Measurements from ENCODE around the gene KLF1.

The KLF1 gene

DNA sequence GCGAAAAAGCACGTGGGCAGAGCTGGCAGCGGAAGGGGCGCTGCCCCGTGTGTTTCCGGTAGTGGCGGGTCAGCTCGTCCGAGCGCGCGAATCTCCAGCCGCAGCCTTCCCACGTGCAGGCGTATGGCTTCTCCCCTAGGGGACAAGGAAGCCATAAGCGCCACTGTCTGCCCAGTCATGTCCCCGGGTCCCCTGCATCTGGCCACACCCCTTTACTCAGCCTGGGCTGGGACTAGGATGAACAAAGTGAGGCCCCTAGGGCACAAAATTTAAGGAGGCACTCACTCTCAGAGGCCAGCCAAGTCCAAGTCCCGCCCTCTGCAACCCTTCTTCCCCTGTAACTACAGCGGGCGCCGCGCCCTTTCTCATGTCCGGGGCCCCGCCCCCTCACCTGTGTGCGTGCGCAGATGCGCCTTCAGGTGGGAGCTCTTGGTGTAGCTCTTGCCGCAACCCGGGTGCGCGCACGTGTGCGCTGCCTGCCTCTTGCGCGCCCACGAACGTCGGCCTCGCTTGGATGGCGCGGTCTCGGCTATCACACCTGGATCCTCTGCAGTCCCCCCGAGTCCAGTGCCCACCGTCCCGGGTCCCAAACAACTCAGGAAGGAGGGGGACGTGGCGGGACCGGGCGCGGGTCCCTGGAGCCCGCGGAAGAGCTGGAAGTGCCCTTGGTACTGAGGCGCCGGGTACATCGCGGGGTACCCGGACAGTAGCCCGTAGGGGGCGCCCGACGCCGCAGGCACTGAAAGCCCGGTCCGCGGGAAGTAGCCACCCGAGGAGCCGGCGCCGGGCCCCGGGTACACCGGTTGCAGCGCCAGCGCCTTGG lies 1.9 kb downstream of the KLF1 start:
- H2BK120ac ChIP-seq (ENCODE audit: insufficient read depth, low read length, poor library complexity): peak overlapping the region; percentile 43
- H3K27ac ChIP-seq (ENCODE audit: low read depth, low read length): no peak overlapping the region
- peaks cover 5% of the 10 kb centered on the region for H3K79me2 ChIP-seq (ENCODE audit: control insufficient read depth, insufficient read depth, low read length, poor library complexity)
- no peak overlapping the region for H3K18ac ChIP-seq (ENCODE audit: low read length)
- H3K14ac ChIP-seq (ENCODE audit: low read length): no peak overlapping the region
- no peaks in the 10 kb centered on the region for H3K36me3 ChIP-seq (ENCODE audit: control insufficient read depth in 1 of 2, insufficient read depth in 2 of 2, low read length in 2 of 2)
- peak overlapping the region; percentile 76 for H4K8ac ChIP-seq (ENCODE audit: low read depth, low read length)
- DNase-seq: peak; percentile 45 to 78
- H3K23ac ChIP-seq (ENCODE audit: low read length): no peak overlapping the region
- H4K91ac ChIP-seq (ENCODE audit: low read depth, low read length): no peak overlapping the region
- H3K9ac ChIP-seq (ENCODE audit: low read length): no peak overlapping the region
- peak overlapping the region; percentile 50 for H3K4me3 ChIP-seq (ENCODE audit: low read depth, low read length)
- peak overlapping the region; percentile 33 for H4K12ac ChIP-seq (ENCODE audit: low read depth, low read length)
- peaks cover 4% of the 10 kb centered on the region for H3K79me1 ChIP-seq (ENCODE audit: low read length)
- H3K9me3 ChIP-seq (ENCODE audit: insufficient read depth, low read depth, low read length): peaks cover 19% of the 10 kb centered on the region
- H2BK5ac ChIP-seq (ENCODE audit: low read depth, low read length, poor library complexity): no peak overlapping the region
- H2AFZ ChIP-seq (ENCODE audit: insufficient read depth, low read length, poor library complexity): peak overlapping the region; percentile 83
- no peak overlapping the region for H3K4ac ChIP-seq (ENCODE audit: low read depth, low read length)
- H3K4me1 ChIP-seq (ENCODE audit: control insufficient read depth in 1 of 2, insufficient read depth in 2 of 2, low read length in 2 of 2): peaks cover 7 to 11% of the 10 kb centered on the region in 2 experiments
- no peak overlapping the region for H2AK5ac ChIP-seq (ENCODE audit: low read length)
- WGBS (ENCODE audit: extremely low coverage, insufficient coverage, insufficient read length): no CpG with 5 or more reads among the region's 73 CpGs
- peaks cover 10% of the 10 kb centered on the region for H3K27me3 ChIP-seq (ENCODE audit: insufficient read depth, low read length)
- H2BK12ac ChIP-seq (ENCODE audit: low read length): no peak overlapping the region
- peak overlapping the region; percentile 60 for H3K4me2 ChIP-seq (ENCODE audit: low read length)

DNA sequence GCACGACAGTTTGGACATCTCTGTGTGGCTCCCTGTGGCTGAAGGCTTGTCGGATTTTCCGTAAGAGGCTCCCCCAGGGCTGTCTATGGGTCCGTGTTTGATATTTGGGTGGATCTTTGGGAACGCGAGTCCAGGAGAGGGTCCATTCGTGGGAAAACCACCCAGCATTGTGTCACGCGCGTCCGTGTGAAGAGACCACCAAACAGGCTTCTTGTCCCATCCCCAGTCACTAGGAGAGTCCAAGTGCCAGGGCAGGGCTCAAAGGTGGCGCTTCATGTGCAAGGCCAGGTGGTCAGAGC lies 2.4 kb downstream of the KLF1 start:
- Histone ChIP-seq H3K4me2 (ENCODE audit: low read length) (no peak overlapping the region), H2AK5ac (ENCODE audit: low read length) (no peak overlapping the region), H2AFZ (ENCODE audit: insufficient read depth, low read length, poor library complexity) (no peak overlapping the region), H2BK5ac (ENCODE audit: low read depth, low read length, poor library complexity) (no peak overlapping the region), H3K18ac (ENCODE audit: low read length) (no peak overlapping the region), H3K9ac (ENCODE audit: low read length) (no peak overlapping the region), H4K8ac (ENCODE audit: low read depth, low read length) (no peak overlapping the region), H3K14ac (ENCODE audit: low read length) (no peak overlapping the region), H3K79me1 (ENCODE audit: low read length) (peaks cover 4% of the 10 kb centered on the region), H3K4ac (ENCODE audit: low read depth, low read length) (no peak overlapping the region), H2BK12ac (ENCODE audit: low read length) (no peak overlapping the region), H2BK120ac (ENCODE audit: insufficient read depth, low read length, poor library complexity) (no peak overlapping the region), H3K79me2 (ENCODE audit: control insufficient read depth, insufficient read depth, low read length, poor library complexity) (peaks cover 5% of the 10 kb centered on the region), H3K36me3 (ENCODE audit: control insufficient read depth in 1 of 2, insufficient read depth in 2 of 2, low read length in 2 of 2) (no peaks in the 10 kb centered on the region), H4K91ac (ENCODE audit: low read depth, low read length) (no peak overlapping the region), H4K12ac (ENCODE audit: low read depth, low read length) (peak overlapping the region; percentile 33), H3K4me1 (ENCODE audit: control insufficient read depth in 1 of 2, insufficient read depth in 2 of 2, low read length in 2 of 2) (peaks cover 7 to 11% of the 10 kb centered on the region in 2 experiments), H3K27ac (ENCODE audit: low read depth, low read length) (no peak overlapping the region), H3K4me3 (ENCODE audit: low read depth, low read length) (no peak overlapping the region), H3K23ac (ENCODE audit: low read length) (no peak overlapping the region), H3K27me3 (ENCODE audit: insufficient read depth, low read length) (peaks cover 10% of the 10 kb centered on the region), H3K9me3 (ENCODE audit: insufficient read depth, low read depth, low read length) (peaks cover 19% of the 10 kb centered on the region)
- WGBS (ENCODE audit: extremely low coverage, insufficient coverage, insufficient read length): no CpG with 5 or more reads among the region's 12 CpGs
- no peak for DNase-seq

DNA sequence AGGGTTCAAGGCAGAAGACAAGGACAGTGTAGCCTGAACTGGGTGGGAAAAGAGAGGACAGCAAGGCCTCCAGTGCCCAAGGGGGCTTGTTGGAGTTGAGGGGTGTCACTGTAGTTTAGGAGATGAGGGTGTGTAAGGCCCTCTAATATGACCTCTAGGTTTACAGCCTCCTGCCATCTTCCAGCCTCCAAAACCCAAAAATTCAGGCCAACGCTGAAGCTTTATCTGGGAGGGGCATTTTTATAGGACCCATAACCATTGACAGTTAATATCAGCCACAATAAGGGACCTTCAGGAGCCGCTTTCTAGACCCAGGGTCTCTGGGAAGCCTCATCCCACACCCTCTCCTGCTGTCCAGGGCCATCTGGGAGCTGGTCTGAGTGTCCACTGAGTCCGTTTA lies 2.8 kb downstream of the KLF1 start:
- H2AFZ ChIP-seq (ENCODE audit: insufficient read depth, low read length, poor library complexity): no peak overlapping the region

GRCh38 chr19:12882589-12882988 lies 4.4 kb downstream of the KLF1 start:
- Histone ChIP-seq H3K27ac (ENCODE audit: low read depth, low read length) (no peak overlapping the region), H4K12ac (ENCODE audit: low read depth, low read length) (no peak overlapping the region), H3K14ac (ENCODE audit: low read length) (no peak overlapping the region), H3K4ac (ENCODE audit: low read depth, low read length) (no peak overlapping the region), H3K9ac (ENCODE audit: low read length) (no peak overlapping the region), H3K27me3 (ENCODE audit: insufficient read depth, low read length) (peaks cover 10% of the 10 kb centered on the region), H3K18ac (ENCODE audit: low read length) (no peak overlapping the region), H3K79me2 (ENCODE audit: control insufficient read depth, insufficient read depth, low read length, poor library complexity) (peaks cover 5% of the 10 kb centered on the region), H4K91ac (ENCODE audit: low read depth, low read length) (no peak overlapping the region), H2BK5ac (ENCODE audit: low read depth, low read length, poor library complexity) (no peak overlapping the region), H3K36me3 (ENCODE audit: control insufficient read depth in 1 of 2, insufficient read depth in 2 of 2, low read length in 2 of 2) (peaks cover 4 to 5% of the 10 kb centered on the region in 2 experiments), H3K23ac (ENCODE audit: low read length) (no peak overlapping the region), H3K79me1 (ENCODE audit: low read length) (peaks cover 4% of the 10 kb centered on the region), H2AK5ac (ENCODE audit: low read length) (no peak overlapping the region), H2BK12ac (ENCODE audit: low read length) (no peak overlapping the region), H4K8ac (ENCODE audit: low read depth, low read length) (no peak overlapping the region), H2AFZ (ENCODE audit: insufficient read depth, low read length, poor library complexity) (no peak overlapping the region), H3K9me3 (ENCODE audit: insufficient read depth, low read depth, low read length) (peaks cover 19% of the 10 kb centered on the region), H2BK120ac (ENCODE audit: insufficient read depth, low read length, poor library complexity) (no peak overlapping the region), H3K4me3 (ENCODE audit: low read depth, low read length) (no peak overlapping the region), H3K4me2 (ENCODE audit: low read length) (no peak overlapping the region), H3K4me1 (ENCODE audit: control insufficient read depth in 1 of 2, insufficient read depth in 2 of 2, low read length in 2 of 2) (peaks cover 7 to 11% of the 10 kb centered on the region in 2 experiments)
- DNase-seq: no peak
- WGBS (ENCODE audit: extremely low coverage, insufficient coverage, insufficient read length): no CpG with 5 or more reads among the region's 3 CpGs

More for the DNA sequence above, 2.8 kb downstream of the KLF1 start:
- Histone ChIP-seq H2BK5ac (ENCODE audit: low read depth, low read length, poor library complexity) (no peak overlapping the region), H3K27ac (ENCODE audit: low read depth, low read length) (no peak overlapping the region), H3K9ac (ENCODE audit: low read length) (no peak overlapping the region), H3K79me1 (ENCODE audit: low read length) (peaks cover 4% of the 10 kb centered on the region), H4K91ac (ENCODE audit: low read depth, low read length) (no peak overlapping the region), H3K9me3 (ENCODE audit: insufficient read depth, low read depth, low read length) (peaks cover 19% of the 10 kb centered on the region), H3K79me2 (ENCODE audit: control insufficient read depth, insufficient read depth, low read length, poor library complexity) (peaks cover 5% of the 10 kb centered on the region), H3K36me3 (ENCODE audit: control insufficient read depth in 1 of 2, insufficient read depth in 2 of 2, low read length in 2 of 2) (no peaks in the 10 kb centered on the region), H2BK120ac (ENCODE audit: insufficient read depth, low read length, poor library complexity) (no peak overlapping the region), H3K23ac (ENCODE audit: low read length) (no peak overlapping the region), H3K4me2 (ENCODE audit: low read length) (no peak overlapping the region), H3K18ac (ENCODE audit: low read length) (no peak overlapping the region), H4K8ac (ENCODE audit: low read depth, low read length) (no peak overlapping the region), H2BK12ac (ENCODE audit: low read length) (no peak overlapping the region), H3K14ac (ENCODE audit: low read length) (no peak overlapping the region), H3K27me3 (ENCODE audit: insufficient read depth, low read length) (peaks cover 10% of the 10 kb centered on the region), H2AK5ac (ENCODE audit: low read length) (no peak overlapping the region), H3K4ac (ENCODE audit: low read depth, low read length) (no peak overlapping the region), H3K4me1 (ENCODE audit: control insufficient read depth in 1 of 2, insufficient read depth in 2 of 2, low read length in 2 of 2) (peaks cover 7 to 11% of the 10 kb centered on the region in 2 experiments), H4K12ac (ENCODE audit: low read depth, low read length) (no peak overlapping the region), H3K4me3 (ENCODE audit: low read depth, low read length) (no peak overlapping the region)
- no peak for DNase-seq
- WGBS (ENCODE audit: extremely low coverage, insufficient coverage, insufficient read length): no CpG with 5 or more reads among the region's 3 CpGs
